Neural cell (in vitro differentiated cells): ENCODE results near the gene TLCD2. TPM values are rescaled to one million over a fixed set of nuclear protein-coding genes. Genes with fewer than 3 reads are reported as not detected.
"Not testable (repeated sequence)": the region's sequence is repeated elsewhere in the genome, so short reads cannot be mapped to it uniquely, and the experiment has no call there.

Experiments
- H2AFZ ChIP-seq: fragments of 200-600, 300-800 bp; sonication (generic), shearing (Covaris generic); 2 replicates; pipeline ENCODE4 v1.6.0; 2014; ENCODE audit warnings: low read depth, mild to moderate bottlenecking, antibody characterized with exemption, low read length, moderate library complexity
- H3F3A ChIP-seq: fragments of 200-600 bp; shearing (Covaris generic); 2 replicates; pipeline ENCODE4 v1.6.1; 2016; ENCODE audit warnings: mild to moderate bottlenecking, moderate library complexity, mixed read lengths, antibody characterized with exemption, low read length; ENCODE audit not compliant: insufficient read depth, poor library complexity, severe bottlenecking
- H3K27ac ChIP-seq: fragments of 200-600, 300-800 bp; sonication (generic), shearing (Covaris generic); 2 replicates; pipeline ENCODE4 v1.5.1; 2014; ENCODE audit warnings: mild to moderate bottlenecking, low read length, moderate library complexity
- H3K27me3 ChIP-seq: fragments of 300-800, 200-600 bp; sonication (generic), shearing (Covaris generic); 2 replicates; pipeline ENCODE4 v1.6.0; 2014; ENCODE audit warnings: mild to moderate bottlenecking, low read depth, low read length, moderate library complexity; ENCODE audit not compliant: insufficient read depth
- H3K36me3 ChIP-seq: fragments of 300-800, 200-600 bp; sonication (generic), shearing (Covaris generic); 2 replicates; pipeline ENCODE4 v1.5.1; 2014; ENCODE audit warnings: mild to moderate bottlenecking, antibody characterized with exemption, low read length, moderate library complexity; ENCODE audit not compliant: insufficient read depth
- H3K4me2 ChIP-seq: fragments of 300-800, 200-600 bp; sonication (generic), shearing (Covaris generic); 2 replicates; pipeline ENCODE4 v1.6.0; 2014; ENCODE audit warnings: mild to moderate bottlenecking, low read length
- H3K4me3 ChIP-seq: fragments of 300-800, 200-600 bp; sonication (generic), shearing (Covaris generic); 2 replicates; pipeline ENCODE4 v1.5.1; 2014; ENCODE audit warnings: mild to moderate bottlenecking, low read length, moderate library complexity
- H3K79me2 ChIP-seq: fragments of 200-600 bp; shearing (Covaris generic); replicated peaks from 2 replicates; pipeline ENCODE4 v1.6.0; 2014; ENCODE audit warnings: mild to moderate bottlenecking, low read length, moderate library complexity; ENCODE audit not compliant: insufficient read depth
- H3K9ac ChIP-seq: fragments of 300-800, 200-600 bp; sonication (generic), shearing (Covaris generic); 2 replicates; pipeline ENCODE4 v1.6.1; 2016; ENCODE audit warnings: mild to moderate bottlenecking, low read length, mixed read lengths
- H3K9me2 ChIP-seq: fragments of 200-600 bp; shearing (Covaris generic); 2 replicates; pipeline ENCODE4 v1.6.1; 2016; ENCODE audit warnings: mild to moderate bottlenecking, low read length, mixed read lengths; ENCODE audit not compliant: insufficient read depth
- H3K9me3 ChIP-seq: fragments of 200-600, 300-800 bp; sonication (generic), shearing (Covaris generic); 2 replicates; pipeline ENCODE4 v1.6.1; 2016; ENCODE audit warnings: mild to moderate bottlenecking, mixed run types, low read length, moderate library complexity, mixed read lengths
- H4K20me1 ChIP-seq: fragments of 200-600 bp; shearing (Covaris generic); 2 replicates; pipeline ENCODE4 v1.6.1; 2016; ENCODE audit warnings: mild to moderate bottlenecking, mixed run types; ENCODE audit not compliant: insufficient read depth
- CTCF ChIP-seq: fragments of 450-650 bp; IDR thresholded peaks from 2 replicates; pipeline ENCODE4 v1.5.1; 2014; ENCODE audit warnings: antibody characterized with exemption, mild to moderate bottlenecking, moderate library complexity; ENCODE audit not compliant: poor library complexity, severe bottlenecking
- EP300 ChIP-seq: fragments of 450-650 bp; conservative IDR thresholded peaks from 2 replicates; pipeline ENCODE4 v1.6.1; 2014; ENCODE audit warnings: antibody characterized with exemption, mild to moderate bottlenecking, moderate library complexity; ENCODE audit not compliant: poor library complexity, severe bottlenecking
- EZH2 ChIP-seq: fragments of 200-600, 300-800 bp; shearing (Covaris generic), sonication (generic); IDR thresholded peaks from 2 replicates; pipeline ENCODE4 v1.6.1; 2014; ENCODE audit warnings: antibody characterized with exemption, low read length, borderline replicate concordance, mild to moderate bottlenecking; ENCODE audit not compliant: insufficient read depth, poor library complexity, severe bottlenecking
- MXI1 ChIP-seq: fragments of 450-650 bp; conservative IDR thresholded peaks from 2 replicates; pipeline ENCODE4 v1.6.1; 2014; ENCODE audit warnings: antibody characterized with exemption, mild to moderate bottlenecking; ENCODE audit not compliant: poor library complexity, severe bottlenecking
- POLR2AphosphoS5 ChIP-seq: IDR thresholded peaks from 2 replicates; pipeline ENCODE4 v1.6.1; 2012
- RAD21 ChIP-seq: fragments of 450-650 bp; conservative IDR thresholded peaks from 2 replicates; pipeline ENCODE4 v1.6.1; 2014; ENCODE audit warnings: antibody characterized with exemption, mild to moderate bottlenecking, moderate library complexity
- REST ChIP-seq: IDR thresholded peaks from 2 replicates; pipeline ENCODE4 v1.6.1; 2012; ENCODE audit warnings: borderline replicate concordance
- SMC3 ChIP-seq: fragments of 450-650 bp; conservative IDR thresholded peaks from 2 replicates; pipeline ENCODE4 v1.6.1; 2014; ENCODE audit warnings: antibody characterized with exemption, mild to moderate bottlenecking, moderate library complexity; ENCODE audit not compliant: poor library complexity
- TAF1 ChIP-seq: IDR thresholded peaks from 2 replicates; pipeline ENCODE4 v1.6.1; 2012; ENCODE audit warnings: low read depth
- polyA plus RNA-seq: library from polyadenylated mRNA; depleted of rRNA; stranded (reverse); fragments of >200 nt; gene quantifications from 2 replicates; pipeline ENCODE4 v1.2.3, GENCODE V29; 2014

The TLCD2 gene
- polyA plus RNA-seq, 1 donor from 2014 or later = 0.14 TPM

GRCh38 chr17:1673041-1673785 is 37.0 kb downstream of the TLCD2 start:
- no peak overlapping the region for H2AFZ ChIP-seq

GRCh38 chr17:1663934-1664333 is 46.2 kb downstream of the TLCD2 start:
- not testable (repeated sequence) for H3K27ac ChIP-seq, H3K9me2 ChIP-seq, H3K27me3 ChIP-seq, H2AFZ ChIP-seq, H3K9ac ChIP-seq, H3K9me3 ChIP-seq, H4K20me1 ChIP-seq, H3K79me2 ChIP-seq, H3K4me3 ChIP-seq, H3F3A ChIP-seq, H3K4me2 ChIP-seq
- H3K36me3 ChIP-seq = peaks cover 25% of the 10 kb centered on the region

More at GRCh38 chr17:1673041-1673785, 37.0 kb downstream of the TLCD2 start:
- Histone ChIP-seq H3K4me2 (no peak overlapping the region), H4K20me1 (no peaks in the 10 kb centered on the region), H3K27ac (no peak overlapping the region), H3K9ac (no peak overlapping the region), H3K36me3 (peaks cover 7% of the 10 kb centered on the region), H3F3A (no peaks in the 10 kb centered on the region), H3K79me2 (peaks cover 9% of the 10 kb centered on the region), H3K4me3 (no peak overlapping the region), H3K9me2 (no peaks in the 10 kb centered on the region), H3K9me3 (no peaks in the 10 kb centered on the region), H3K27me3 (no peaks in the 10 kb centered on the region)
- TF ChIP-seq REST (no peak), POLR2AphosphoS5 (peak; percentile 3)

GRCh38 chr17:1661045-1661444 is 49.1 kb downstream of the TLCD2 start:
- H4K20me1 ChIP-seq = no peaks in the 10 kb centered on the region
- TF ChIP-seq RAD21 = no peak
- TF ChIP-seq EZH2 = no peak
- TF ChIP-seq MXI1 = no peak
- TF ChIP-seq CTCF = no peak
- no peak for TF ChIP-seq REST
- TF ChIP-seq POLR2AphosphoS5 = no peak
- TF ChIP-seq SMC3 = no peak
- no peak for TF ChIP-seq EP300
- TF ChIP-seq TAF1 = no peak

More at GRCh38 chr17:1661045-1661444, 49.1 kb downstream of the TLCD2 start:
- H3K27ac ChIP-seq = no peak overlapping the region
- no peaks in the 10 kb centered on the region for H3K27me3 ChIP-seq
- H3K4me3 ChIP-seq = no peak overlapping the region
- peaks cover 25% of the 10 kb centered on the region for H3K36me3 ChIP-seq
- no peak overlapping the region for H3K9ac ChIP-seq
- no peaks in the 10 kb centered on the region for H3K9me2 ChIP-seq
- no peaks in the 10 kb centered on the region for H3K9me3 ChIP-seq
- H2AFZ ChIP-seq = no peak overlapping the region
- H3K79me2 ChIP-seq = no peaks in the 10 kb centered on the region
- no peaks in the 10 kb centered on the region for H3F3A ChIP-seq
- H3K4me2 ChIP-seq = no peak overlapping the region
